ENCODE data around the gene KCNIP1.

Gene KCNIP1

GRCh38 chr5:170731052-170731451 is 227.2 kb downstream of the KCNIP1 start:
- ATAC-seq (no peak), DNase-seq (no peak)
- Mint-ChIP-seq H3K4me3 (no peak overlapping the region), H3K9me3 (peaks cover 7% of the 10 kb centered on the region), H3K27ac (no peak overlapping the region), H3K4me1 (no peaks in the 10 kb centered on the region), H3K36me3 (ENCODE audit: low read depth) (no peaks in the 10 kb centered on the region), H3K27me3 (peaks cover 9% of the 10 kb centered on the region)

- Mint-ChIP-seq H3K4me1 (no peaks in the 10 kb centered on the region), H3K36me3 (ENCODE audit: low read depth) (no peaks in the 10 kb centered on the region), H3K9me3 (peaks cover 7% of the 10 kb centered on the region), H3K4me3 (no peak overlapping the region), H3K27me3 (peaks cover 11% of the 10 kb centered on the region), H3K27ac (no peak overlapping the region)
- ATAC-seq, result no peak
- DNase-seq, result no peak
Measured at GRCh38 chr5:170732685-170733084, 228.9 kb downstream of the KCNIP1 start.

- DNase-seq, result no peak
- Mint-ChIP-seq H3K36me3 (ENCODE audit: low read depth) (no peaks in the 10 kb centered on the region), H3K27ac (no peak overlapping the region), H3K27me3 (peaks cover 12% of the 10 kb centered on the region), H3K4me1 (no peaks in the 10 kb centered on the region), H3K4me3 (no peak overlapping the region), H3K9me3 (peaks cover 7% of the 10 kb centered on the region)
- ATAC-seq, result no peak
Measured at GRCh38 chr5:170736966-170737365, 233.1 kb downstream of the KCNIP1 start.

GRCh38 chr5:170737591-170737990 is 233.8 kb downstream of the KCNIP1 start:
- no peak overlapping the region for H3K4me3 Mint-ChIP-seq
- DNase-seq (no peak), ATAC-seq (no peak)
- H3K4me1 Mint-ChIP-seq, result no peaks in the 10 kb centered on the region
- peaks cover 7% of the 10 kb centered on the region for H3K9me3 Mint-ChIP-seq
- H3K27me3 Mint-ChIP-seq, result peaks cover 12% of the 10 kb centered on the region
- no peak overlapping the region for H3K27ac Mint-ChIP-seq
- no peaks in the 10 kb centered on the region for H3K36me3 Mint-ChIP-seq (ENCODE audit: low read depth)

GRCh38 chr5:170738840-170739239 is 235.0 kb downstream of the KCNIP1 start:
- no peaks in the 10 kb centered on the region for H3K4me1 Mint-ChIP-seq
- peaks cover 7% of the 10 kb centered on the region for H3K9me3 Mint-ChIP-seq
- H3K27me3 Mint-ChIP-seq, result peaks cover 21% of the 10 kb centered on the region
- no peak for ATAC-seq
- H3K27ac Mint-ChIP-seq, result no peak overlapping the region
- no peaks in the 10 kb centered on the region for H3K36me3 Mint-ChIP-seq (ENCODE audit: low read depth)
- DNase-seq, result no peak
- no peak overlapping the region for H3K4me3 Mint-ChIP-seq

- ATAC-seq, result no peak
- no peak overlapping the region for H3K4me3 Mint-ChIP-seq
- no peaks in the 10 kb centered on the region for H3K4me1 Mint-ChIP-seq
- H3K36me3 Mint-ChIP-seq (ENCODE audit: low read depth), result no peaks in the 10 kb centered on the region
- no peak overlapping the region for H3K27ac Mint-ChIP-seq
- peaks cover 26% of the 10 kb centered on the region for H3K27me3 Mint-ChIP-seq
- H3K9me3 Mint-ChIP-seq, result peaks cover 7% of the 10 kb centered on the region
- no peak for DNase-seq
Measured at GRCh38 chr5:170739446-170739845, 235.6 kb downstream of the KCNIP1 start.

GRCh38 chr5:170740551-170741205 is 236.9 kb downstream of the KCNIP1 start:
- Mint-ChIP-seq H3K27ac (no peak overlapping the region), H3K4me3 (no peak overlapping the region), H3K27me3 (peaks cover 31% of the 10 kb centered on the region), H3K4me1 (no peaks in the 10 kb centered on the region), H3K36me3 (ENCODE audit: low read depth) (no peaks in the 10 kb centered on the region), H3K9me3 (peaks cover 4% of the 10 kb centered on the region)
- DNase-seq, result no peak
- no peak for ATAC-seq

- H3K27me3 Mint-ChIP-seq, result peaks cover 28% of the 10 kb centered on the region
- H3K36me3 Mint-ChIP-seq (ENCODE audit: low read depth), result no peaks in the 10 kb centered on the region
- no peaks in the 10 kb centered on the region for H3K9me3 Mint-ChIP-seq
- no peaks in the 10 kb centered on the region for H3K4me1 Mint-ChIP-seq
- DNase-seq (no peak), ATAC-seq (no peak)
- H3K27ac Mint-ChIP-seq, result no peak overlapping the region
- H3K4me3 Mint-ChIP-seq, result no peak overlapping the region
Measured at GRCh38 chr5:170741801-170742200, 238.0 kb downstream of the KCNIP1 start.

GRCh38 chr5:170743876-170744212 is 240.0 kb downstream of the KCNIP1 start:
- Mint-ChIP-seq H3K4me3 (no peak overlapping the region), H3K36me3 (ENCODE audit: low read depth) (no peaks in the 10 kb centered on the region), H3K9me3 (no peaks in the 10 kb centered on the region), H3K4me1 (no peaks in the 10 kb centered on the region), H3K27ac (no peak overlapping the region), H3K27me3 (peaks cover 34% of the 10 kb centered on the region)
- DNase-seq (no peak), ATAC-seq (no peak)

GRCh38 chr5:170745481-170746071 is 241.8 kb downstream of the KCNIP1 start:
- Mint-ChIP-seq H3K9me3 (no peaks in the 10 kb centered on the region), H3K4me1 (no peaks in the 10 kb centered on the region), H3K4me3 (no peak overlapping the region), H3K27ac (no peak overlapping the region), H3K36me3 (ENCODE audit: low read depth) (no peaks in the 10 kb centered on the region), H3K27me3 (peaks cover 39% of the 10 kb centered on the region)
- DNase-seq (no peak), ATAC-seq (peak; percentile 13)

- peaks cover 39% of the 10 kb centered on the region for H3K27me3 Mint-ChIP-seq
Measured at GRCh38 chr5:170746075-170746960, 242.5 kb downstream of the KCNIP1 start.

GRCh38 chr5:170746961-170747340 is 243.1 kb downstream of the KCNIP1 start:
- H3K4me3 Mint-ChIP-seq, result no peak overlapping the region

More at GRCh38 chr5:170746075-170746960, 242.5 kb downstream of the KCNIP1 start:
- Mint-ChIP-seq H3K9me3 (no peaks in the 10 kb centered on the region), H3K4me1 (no peaks in the 10 kb centered on the region), H3K36me3 (ENCODE audit: low read depth) (no peaks in the 10 kb centered on the region), H3K4me3 (no peak overlapping the region), H3K27ac (no peak overlapping the region)
- DNase-seq (no peak), ATAC-seq (no peak)

GRCh38 chr5:170747357-170747756 is 243.5 kb downstream of the KCNIP1 start:
- H3K27me3 Mint-ChIP-seq, result peaks cover 39% of the 10 kb centered on the region
- H3K36me3 Mint-ChIP-seq (ENCODE audit: low read depth), result no peaks in the 10 kb centered on the region
- no peak overlapping the region for H3K27ac Mint-ChIP-seq
- no peaks in the 10 kb centered on the region for H3K4me1 Mint-ChIP-seq
- DNase-seq (no peak), ATAC-seq (no peak)
- no peaks in the 10 kb centered on the region for H3K9me3 Mint-ChIP-seq
- H3K4me3 Mint-ChIP-seq, result no peak overlapping the region

More at GRCh38 chr5:170746961-170747340, 243.1 kb downstream of the KCNIP1 start:
- Mint-ChIP-seq H3K9me3 (no peaks in the 10 kb centered on the region), H3K27ac (no peak overlapping the region), H3K36me3 (ENCODE audit: low read depth) (no peaks in the 10 kb centered on the region), H3K27me3 (peaks cover 39% of the 10 kb centered on the region), H3K4me1 (no peaks in the 10 kb centered on the region)
- ATAC-seq, result no peak
- DNase-seq, result no peak

GRCh38 chr5:170747851-170748250 is 244.0 kb downstream of the KCNIP1 start:
- no peaks in the 10 kb centered on the region for H3K4me1 Mint-ChIP-seq
- no peaks in the 10 kb centered on the region for H3K9me3 Mint-ChIP-seq
- DNase-seq, result no peak
- ATAC-seq, result no peak
- no peak overlapping the region for H3K27ac Mint-ChIP-seq
- peaks cover 39% of the 10 kb centered on the region for H3K27me3 Mint-ChIP-seq
- no peak overlapping the region for H3K4me3 Mint-ChIP-seq
- H3K36me3 Mint-ChIP-seq (ENCODE audit: low read depth), result no peaks in the 10 kb centered on the region

- Mint-ChIP-seq H3K27ac (no peak overlapping the region), H3K36me3 (ENCODE audit: low read depth) (no peaks in the 10 kb centered on the region), H3K4me3 (no peak overlapping the region), H3K4me1 (no peaks in the 10 kb centered on the region), H3K9me3 (no peaks in the 10 kb centered on the region), H3K27me3 (peaks cover 28% of the 10 kb centered on the region)
- DNase-seq, result no peak
- no peak for ATAC-seq
Measured at GRCh38 chr5:170748951-170749471, 245.2 kb downstream of the KCNIP1 start.
